OCI-M2 (cell line): Measurements from ENCODE around the gene KAZN.
"Not testable (repeated sequence)": the region's sequence is repeated elsewhere in the genome, so short reads cannot be mapped to it uniquely, and the experiment has no call there.

ENCODE experiments used
- DNase-seq: peaks from one replicate; lab custom pipeline; 2025; ENCODE audit not compliant: unreplicated experiment; lab: John Stamatoyannopoulos, UW

KAZN gene

GRCh38 chr1:14598498-14599182 lies at the start of gene KAZN:
TSS of gene KAZN (plus strand) at chr1:14598685.
- DNase-seq: no peak

DNA sequence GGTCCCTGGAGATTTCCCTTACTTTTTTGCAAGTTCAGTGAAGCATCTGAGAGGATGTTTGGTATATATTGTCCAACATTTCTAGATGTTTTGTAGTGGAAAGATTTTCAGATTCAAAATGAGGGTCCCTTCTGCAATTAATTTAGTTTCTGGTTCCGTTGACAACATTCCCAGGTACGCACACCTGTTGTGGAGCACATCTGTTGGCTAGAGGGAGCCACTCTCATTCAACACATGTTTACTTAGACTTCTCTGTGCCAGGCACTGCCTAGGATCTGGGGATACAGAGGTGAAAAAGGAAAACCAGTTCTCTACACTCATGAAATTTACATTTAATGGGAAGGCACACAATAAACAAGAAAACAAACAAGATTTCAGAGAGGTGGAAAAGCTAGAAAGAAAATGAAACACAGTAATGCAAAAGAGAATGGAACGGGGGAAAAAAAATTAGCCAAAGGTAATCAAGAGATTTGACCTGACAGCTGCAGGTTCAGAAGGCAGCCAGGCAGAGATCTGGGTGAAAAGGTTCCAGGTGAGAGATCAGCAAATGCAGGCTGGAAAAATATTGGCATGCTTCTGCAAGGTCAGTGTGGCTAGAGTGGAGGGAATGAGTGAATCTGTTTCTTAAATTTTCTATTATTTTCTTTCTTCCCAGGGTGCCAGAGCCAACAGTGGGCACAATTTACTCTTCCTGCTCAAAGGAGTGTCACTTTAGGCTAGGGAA lies 48.4 kb upstream of the KAZN start:
- DNase-seq: no peak

GRCh38 chr1:14551386-14551785 lies 47.1 kb upstream of the KAZN start:
- DNase-seq: no peak

DNA sequence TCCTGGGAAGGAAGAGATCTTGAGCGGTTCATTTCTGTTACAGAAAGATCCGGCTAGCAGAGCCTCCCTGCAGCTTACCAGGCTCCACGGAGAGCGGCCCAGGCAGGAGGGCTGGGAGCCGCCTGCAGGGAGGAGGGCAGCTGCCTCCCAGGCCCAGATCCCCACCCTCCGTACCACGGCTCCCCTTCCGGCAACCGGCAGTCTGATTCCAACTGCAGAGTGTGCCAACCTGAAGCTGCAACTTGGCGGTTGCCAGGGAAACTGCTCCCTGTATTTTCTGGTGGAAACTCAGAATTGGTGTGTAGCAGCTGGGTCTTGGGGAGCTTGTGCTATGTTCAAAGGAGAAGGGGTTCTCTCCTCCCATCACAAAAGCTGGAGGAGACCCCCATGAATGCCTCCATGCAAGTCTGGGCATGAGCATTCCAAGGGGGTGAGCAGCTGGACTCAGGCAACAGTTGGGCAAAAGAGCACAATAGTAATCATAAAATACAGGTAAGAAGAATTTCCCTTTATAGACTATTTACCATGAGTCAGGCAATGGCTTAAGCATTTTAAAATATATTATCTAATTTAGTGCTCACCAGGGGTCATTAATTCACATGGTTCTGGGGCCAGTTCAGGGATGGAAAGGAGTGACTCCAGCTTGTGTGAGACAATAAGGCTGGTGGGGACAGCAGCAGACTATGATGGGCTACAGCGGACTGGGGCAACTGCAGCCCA lies 46.1 kb upstream of the KAZN start:
- DNase-seq: no peak

DNA sequence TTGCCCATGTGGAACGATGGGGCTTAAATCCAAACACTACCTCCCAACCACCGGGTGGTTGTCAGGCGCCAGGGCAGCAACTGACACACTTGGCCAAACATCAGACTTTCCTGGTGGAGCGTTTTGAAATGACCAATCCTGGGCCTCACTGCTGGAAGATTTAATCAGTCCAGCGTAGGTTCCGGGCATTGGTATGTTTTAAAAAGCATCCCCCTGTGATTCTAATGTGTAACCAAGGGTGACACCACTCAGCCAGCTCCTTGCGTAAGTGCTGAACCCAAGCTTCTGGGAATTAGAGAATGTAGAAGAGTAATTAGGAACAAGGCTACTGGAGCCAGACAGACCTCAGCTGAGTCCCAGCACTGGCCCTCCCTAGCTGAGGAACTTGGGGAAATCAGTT lies 44.8 kb upstream of the KAZN start:
- no peak for DNase-seq

DNA sequence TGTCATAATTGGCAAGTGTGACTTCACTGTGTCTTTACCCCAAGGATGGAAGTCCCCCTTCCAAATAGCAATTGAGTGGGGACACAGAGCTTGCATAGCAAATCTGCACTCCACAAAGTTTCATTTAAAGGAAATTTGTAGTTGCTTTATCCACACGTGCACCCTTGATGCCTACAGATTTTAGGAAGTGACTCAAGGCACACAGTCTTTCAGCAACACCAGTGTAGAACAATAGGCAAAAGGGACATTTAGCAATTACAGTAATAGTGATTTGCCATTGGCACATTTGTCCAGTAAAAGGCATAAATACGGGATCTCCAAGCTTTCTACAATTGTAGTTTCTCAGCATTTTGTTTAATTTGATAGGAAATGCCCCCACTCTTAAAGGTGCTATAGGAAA lies 43.4 kb upstream of the KAZN start:
- no peak for DNase-seq

GRCh38 chr1:14561014-14561693 lies 37.3 kb upstream of the KAZN start:
- no peak for DNase-seq

DNA sequence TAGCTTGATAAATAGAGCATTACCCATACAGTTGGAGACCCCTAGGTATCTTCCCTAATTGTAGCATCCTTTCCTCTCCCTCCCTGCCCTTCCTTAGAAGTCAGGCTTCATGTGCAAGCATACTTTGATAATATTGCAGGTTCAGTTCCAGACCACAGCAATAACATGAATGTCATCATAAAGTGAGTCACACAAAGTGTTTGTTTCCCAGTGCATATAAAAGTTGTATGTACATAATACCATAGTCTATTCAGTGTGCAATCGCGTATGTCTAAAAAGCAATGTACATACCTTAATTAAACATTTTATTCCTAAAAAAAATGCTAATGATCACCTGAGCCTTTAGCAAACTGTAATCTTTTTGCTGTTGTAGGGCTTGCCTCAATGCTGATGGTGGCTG lies 33.4 kb upstream of the KAZN start:
- no peak for DNase-seq

- DNase-seq: no peak
Measured at GRCh38 chr1:14567056-14567455, 31.4 kb upstream of the KAZN start.

- no peak for DNase-seq
Measured at GRCh38 chr1:14567903-14568302, 30.6 kb upstream of the KAZN start.

DNA sequence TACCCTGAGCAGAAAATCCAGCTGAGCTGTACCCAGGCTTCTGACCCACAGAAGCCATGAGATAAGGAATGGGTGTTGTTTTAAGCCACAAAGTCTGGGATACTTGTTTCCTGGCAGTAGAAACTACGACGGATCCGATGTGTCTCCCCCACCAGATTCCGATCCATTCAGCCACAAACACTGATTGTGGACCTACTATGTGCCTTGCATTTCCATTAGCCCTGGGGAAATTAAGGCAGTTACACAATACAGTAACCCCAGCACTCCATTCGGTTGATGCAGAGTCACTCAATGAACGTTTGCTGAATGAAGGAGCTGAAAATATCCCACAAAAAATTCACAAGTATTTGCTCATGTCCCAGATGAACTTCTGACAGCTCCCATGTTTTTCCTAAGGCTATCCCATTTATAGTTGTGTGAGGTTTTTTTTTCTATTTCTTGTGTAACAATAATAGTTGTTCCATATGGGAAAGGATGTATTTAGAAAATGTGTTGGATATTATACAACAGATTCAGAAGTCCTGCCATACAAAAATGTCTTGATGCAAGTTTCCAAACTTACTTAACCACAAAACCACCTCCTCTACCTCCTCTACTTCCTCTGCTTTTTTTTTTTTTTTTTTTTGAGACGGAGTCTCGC lies 29.6 kb upstream of the KAZN start:
- DNase-seq: no peak

GRCh38 chr1:14570514-14570913 lies 28.0 kb upstream of the KAZN start:
- DNase-seq: no peak

DNA sequence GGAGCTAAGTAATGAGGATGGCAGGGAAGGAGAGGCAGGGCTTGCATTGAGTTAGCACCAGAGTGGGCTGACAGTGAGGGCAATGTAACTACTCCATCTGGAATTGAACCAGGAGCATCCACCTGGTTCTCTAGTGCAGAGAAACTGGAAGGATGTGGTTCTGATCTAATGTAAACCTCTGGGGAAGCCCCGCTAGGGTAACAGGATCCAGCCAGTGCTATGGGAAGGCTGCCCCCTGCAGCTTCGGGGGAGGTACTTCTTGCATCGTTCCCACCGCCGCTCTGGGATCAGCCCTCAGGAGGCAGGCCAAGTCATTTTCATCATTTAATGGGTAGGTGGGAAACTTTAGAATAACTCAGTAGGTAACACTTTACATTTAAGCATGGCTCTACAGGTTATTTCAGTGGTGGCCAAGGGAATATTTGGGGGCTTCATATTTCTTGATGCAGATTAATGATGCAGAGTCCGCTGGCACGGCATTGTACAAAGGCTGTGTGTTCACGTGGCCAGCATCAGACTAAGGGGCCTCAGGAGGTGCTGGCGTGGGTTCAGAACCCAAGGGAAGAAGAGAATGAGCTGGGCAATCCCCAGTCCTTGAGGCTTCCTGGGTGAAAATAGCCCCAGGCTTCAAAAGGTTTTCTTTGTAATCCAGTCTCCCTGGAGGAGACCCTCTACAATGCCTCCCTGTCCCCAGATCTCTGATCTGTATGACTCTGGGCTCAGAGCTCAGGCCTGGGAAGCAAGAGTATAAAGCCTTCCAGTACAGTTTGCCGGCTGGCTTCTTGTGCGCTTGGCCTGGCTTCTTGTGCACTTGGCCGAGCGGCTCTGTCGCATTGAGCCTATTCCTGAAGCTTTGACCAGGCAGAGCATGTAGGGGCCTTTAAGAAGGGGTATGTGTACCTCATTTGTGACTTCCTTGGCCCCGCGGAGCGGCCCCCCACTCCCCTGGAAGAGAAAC lies 26.4 kb upstream of the KAZN start:
- no peak for DNase-seq

- no peak for DNase-seq
Measured at GRCh38 chr1:14572861-14573260, 25.6 kb upstream of the KAZN start.

DNA sequence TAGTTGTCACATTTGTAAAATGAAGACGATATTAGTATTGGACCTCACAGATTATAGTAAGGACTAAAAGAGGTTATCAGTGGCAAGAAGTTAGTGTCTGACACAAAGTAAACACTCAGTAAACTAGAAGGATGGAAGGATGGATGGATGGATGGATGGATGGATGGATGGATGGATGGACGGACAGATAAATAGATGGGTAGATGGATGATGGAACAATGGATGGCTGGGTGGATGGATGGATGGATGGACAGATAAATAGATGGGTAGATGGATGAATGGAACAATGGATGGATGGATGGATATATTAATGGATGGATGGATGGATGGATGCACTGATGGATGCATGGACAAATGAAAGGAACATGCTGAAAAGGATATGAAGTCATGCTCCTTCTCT lies 22.3 kb upstream of the KAZN start:
- no peak for DNase-seq

- DNase-seq: no peak
Measured at GRCh38 chr1:14577261-14577660, 21.2 kb upstream of the KAZN start.

- DNase-seq: no peak
Measured at GRCh38 chr1:14578156-14578555, 20.3 kb upstream of the KAZN start.

GRCh38 chr1:14580295-14580694 lies 18.2 kb upstream of the KAZN start:
- not testable (repeated sequence) for DNase-seq

DNA sequence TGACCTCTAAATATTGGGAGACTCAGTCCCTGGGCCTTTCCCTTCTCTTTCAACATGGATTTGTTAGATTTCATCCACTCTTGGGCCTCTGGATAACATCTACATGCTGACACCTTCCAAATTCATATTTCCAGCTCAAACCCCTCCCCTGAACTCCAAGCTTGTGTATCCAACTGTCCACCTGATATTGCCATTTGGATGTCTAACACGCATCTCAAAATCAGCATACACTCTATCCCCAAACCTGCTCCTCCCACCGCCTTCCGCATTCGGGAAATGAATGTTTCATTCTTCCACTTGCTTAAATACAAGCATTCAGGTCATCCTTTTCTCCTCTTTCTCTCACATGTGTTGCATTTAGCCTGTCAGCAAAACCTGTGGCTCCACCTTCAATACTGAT lies 17.5 kb upstream of the KAZN start:
- no peak for DNase-seq

GRCh38 chr1:14583788-14584187 lies 14.7 kb upstream of the KAZN start:
- DNase-seq: no peak
